Activated B cell treated with CpG ODN at 0.5 μM for 24 hours (primary cell): Measurements from ENCODE around the gene ZNF341. TPM values are rescaled to one million over a fixed set of nuclear protein-coding genes. Genes with fewer than 3 reads are reported as not detected.

Experiments used
- ATAC-seq: fragments of 200-7000 bp; cut with Tn5 transposase; one replicate; pipeline ENCODE4 v1.10.0; 2021; ENCODE audit warnings: low read depth, mild to moderate bottlenecking, moderate library complexity
- CTCF ChIA-PET: fragments of 350-600 bp; sonication (Branson Sonifier 250); formaldehyde crosslinking; loops from one replicate; lab custom pipeline; 2021; ENCODE audit warnings: antibody characterized with exemption; lab: Charles Lee
- POLR2A ChIA-PET: fragments of 350-600 bp; sonication (Branson Sonifier 250); formaldehyde crosslinking; loops from one replicate; lab custom pipeline; 2021; ENCODE audit warnings: antibody characterized with exemption; lab: Charles Lee
- DNase-seq: peaks from one replicate; pipeline ENCODE4 v3.0.0; 2022
- H3K27ac Mint-ChIP-seq: one replicate; pipeline ENCODE4 v1.8.0; 2020; ENCODE audit warnings: mixed read lengths
- H3K27me3 Mint-ChIP-seq: one replicate; pipeline ENCODE4 v1.8.0; 2021; ENCODE audit warnings: mixed read lengths
- H3K36me3 Mint-ChIP-seq: one replicate; pipeline ENCODE4 v1.8.0; 2021; ENCODE audit warnings: low read depth, mixed read lengths
- H3K4me1 Mint-ChIP-seq: one replicate; pipeline ENCODE4 v1.8.0; 2021; ENCODE audit warnings: mixed read lengths
- H3K4me3 Mint-ChIP-seq: one replicate; pipeline ENCODE4 v1.8.0; 2020; ENCODE audit warnings: mild to moderate bottlenecking, mixed read lengths
- H3K9me3 Mint-ChIP-seq: one replicate; pipeline ENCODE4 v1.8.0; 2020; ENCODE audit warnings: mixed read lengths
- intact Hi-C: fragments of 100-400 bp; cut with micrococcal nuclease; formaldehyde crosslinking; loops from one replicate; pipeline ENCODE4 v1.15.1; 2024
- total RNA-seq: library from RNA; stranded (reverse); gene quantifications from 2 replicates; pipeline ENCODE4 v1.2.3, GENCODE V29; 2022
- TF ChIP-seq, protein P1 (sequence below): fragments of 200-600 bp; IDR thresholded peaks from one replicate; pipeline ENCODE4 v1.8.0; 2022; ENCODE audit warnings: antibody characterized with exemption, mild to moderate bottlenecking

ZNF341 gene
- total RNA-seq, 1 donor from 2014 or later, result 10.1 TPM

GRCh38 chr20:33838035-33838864 lies 106.5 kb downstream of the ZNF341 start:
- CTCF ChIA-PET, result no interaction called here
- intact Hi-C loops, result no loop called here
- peak overlapping the region; percentile 32 for H3K4me3 Mint-ChIP-seq

DNA sequence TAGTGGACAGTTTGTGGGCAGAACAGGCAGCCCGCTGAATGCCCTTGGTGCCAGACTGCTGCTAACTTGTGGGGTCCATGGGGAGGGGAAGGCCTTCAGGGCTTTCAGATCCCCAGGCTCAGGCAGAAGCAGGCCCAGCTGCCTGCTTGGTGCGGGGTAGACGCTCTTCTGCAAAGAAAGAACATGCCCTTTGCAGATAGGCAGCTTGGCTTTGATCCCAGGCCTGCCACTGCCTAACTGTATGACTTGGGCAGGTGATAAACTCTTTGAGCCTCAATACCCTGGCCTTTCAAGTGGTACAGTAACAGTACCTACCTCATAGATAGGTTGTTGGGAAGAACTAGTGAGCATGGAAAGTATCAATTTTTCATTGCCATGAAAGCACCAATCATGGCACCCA lies 107.8 kb downstream of the ZNF341 start:
- Mint-ChIP-seq H3K4me1 (peaks cover 94% of the 10 kb centered on the region), H3K9me3 (no peaks in the 10 kb centered on the region), H3K4me3 (no peak overlapping the region), H3K36me3 (peaks cover 38% of the 10 kb centered on the region), H3K27me3 (no peaks in the 10 kb centered on the region), H3K27ac (no peak overlapping the region)
- ChIA-PET CTCF (interaction anchor here (1.0 kb wide), 1 partner anchor 22 kb away, joined by 5 read pairs; no protein-coding TSS in a partner anchor), POLR2A (interaction anchor here (0.6 to 0.7 kb wide), 2 partner anchors 107 to 1797 kb away, joined by 3 read pairs; no protein-coding TSS in a partner anchor)
- DNase-seq, result no peak
- intact Hi-C loops, result no loop called here
- TF ChIP-seq, protein P1, sequence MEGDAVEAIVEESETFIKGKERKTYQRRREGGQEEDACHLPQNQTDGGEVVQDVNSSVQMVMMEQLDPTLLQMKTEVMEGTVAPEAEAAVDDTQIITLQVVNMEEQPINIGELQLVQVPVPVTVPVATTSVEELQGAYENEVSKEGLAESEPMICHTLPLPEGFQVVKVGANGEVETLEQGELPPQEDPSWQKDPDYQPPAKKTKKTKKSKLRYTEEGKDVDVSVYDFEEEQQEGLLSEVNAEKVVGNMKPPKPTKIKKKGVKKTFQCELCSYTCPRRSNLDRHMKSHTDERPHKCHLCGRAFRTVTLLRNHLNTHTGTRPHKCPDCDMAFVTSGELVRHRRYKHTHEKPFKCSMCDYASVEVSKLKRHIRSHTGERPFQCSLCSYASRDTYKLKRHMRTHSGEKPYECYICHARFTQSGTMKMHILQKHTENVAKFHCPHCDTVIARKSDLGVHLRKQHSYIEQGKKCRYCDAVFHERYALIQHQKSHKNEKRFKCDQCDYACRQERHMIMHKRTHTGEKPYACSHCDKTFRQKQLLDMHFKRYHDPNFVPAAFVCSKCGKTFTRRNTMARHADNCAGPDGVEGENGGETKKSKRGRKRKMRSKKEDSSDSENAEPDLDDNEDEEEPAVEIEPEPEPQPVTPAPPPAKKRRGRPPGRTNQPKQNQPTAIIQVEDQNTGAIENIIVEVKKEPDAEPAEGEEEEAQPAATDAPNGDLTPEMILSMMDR, result no peak
- no peak for ATAC-seq

More at GRCh38 chr20:33838035-33838864, 106.5 kb downstream of the ZNF341 start:
- Mint-ChIP-seq H3K4me1 (peaks cover 87% of the 10 kb centered on the region), H3K36me3 (peaks cover 50% of the 10 kb centered on the region), H3K27me3 (no peaks in the 10 kb centered on the region), H3K27ac (peak overlapping the region; percentile 61), H3K9me3 (no peaks in the 10 kb centered on the region)
- TF ChIP-seq, protein P1, result no peak
- DNase-seq (no peak), ATAC-seq (no peak)
- POLR2A ChIA-PET, result no interaction called here

DNA sequence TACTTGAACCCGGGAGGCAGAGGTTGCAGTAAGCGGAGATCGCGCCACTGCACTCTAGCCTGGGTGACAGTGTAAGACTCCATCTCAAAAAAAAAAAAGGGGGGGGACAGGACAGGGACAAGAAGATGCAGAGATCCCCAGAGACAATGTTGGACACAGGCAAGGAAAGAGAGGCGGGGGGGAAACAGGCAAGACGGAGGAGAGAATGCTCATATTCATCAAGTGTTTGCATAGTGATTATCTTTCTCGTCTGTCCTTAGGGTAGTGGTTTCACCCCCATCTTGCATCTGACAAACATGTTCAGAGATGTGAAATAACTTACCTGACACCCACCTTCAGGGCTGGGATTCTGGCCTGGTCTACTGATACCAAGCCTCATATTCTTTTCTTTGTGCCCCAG lies 108.4 kb downstream of the ZNF341 start:
- ChIA-PET POLR2A (interaction anchor here (0.7 kb wide), 1 partner anchor 108 kb away, joined by 3 read pairs; no protein-coding TSS in a partner anchor), CTCF (no interaction called here)
- peak overlapping the region; percentile 3 for H3K4me3 Mint-ChIP-seq
- H3K4me1 Mint-ChIP-seq, result peaks cover 98% of the 10 kb centered on the region
- TF ChIP-seq, protein P1, result no peak
- H3K36me3 Mint-ChIP-seq, result peaks cover 34% of the 10 kb centered on the region
- no peak overlapping the region for H3K27ac Mint-ChIP-seq
- no peaks in the 10 kb centered on the region for H3K9me3 Mint-ChIP-seq
- DNase-seq (no peak), ATAC-seq (no peak)
- intact Hi-C loops, result no loop called here
- no peaks in the 10 kb centered on the region for H3K27me3 Mint-ChIP-seq

DNA sequence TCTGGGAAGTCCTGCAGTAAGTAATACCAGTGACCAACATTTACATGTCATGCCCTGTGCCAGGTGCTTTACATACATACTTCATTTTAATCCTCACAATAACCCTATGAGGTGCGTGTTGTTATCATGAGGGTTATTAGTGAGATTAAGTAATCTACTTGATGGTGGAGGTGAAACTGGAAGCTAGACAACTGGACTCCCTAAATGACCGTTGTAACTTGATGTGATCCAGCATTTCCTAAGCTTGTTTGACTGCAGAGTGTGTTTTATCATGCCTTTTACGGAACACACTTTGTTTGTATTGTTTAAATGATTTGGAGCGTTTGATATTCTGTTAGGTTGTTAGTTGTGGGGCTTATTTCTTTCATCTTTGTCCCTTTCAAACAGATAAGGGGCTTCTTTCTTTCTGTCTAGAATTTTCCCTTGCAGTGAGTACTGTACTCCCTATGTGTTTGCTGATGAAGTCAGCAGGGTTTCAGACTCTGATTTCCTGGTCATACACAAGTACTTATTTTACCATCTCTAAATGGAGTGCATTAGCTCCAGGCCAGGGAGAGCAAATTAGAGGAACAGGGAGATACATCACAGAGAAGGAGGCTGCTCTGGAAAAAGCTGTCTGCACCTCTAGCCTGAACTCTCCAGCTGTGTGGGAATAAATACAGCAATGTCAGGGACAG lies 109.1 kb downstream of the ZNF341 start:
- POLR2A ChIA-PET, result no interaction called here
- TF ChIP-seq, protein P1, result no peak
- ATAC-seq (no peak), DNase-seq (no peak)
- Mint-ChIP-seq H3K27me3 (no peaks in the 10 kb centered on the region), H3K9me3 (no peaks in the 10 kb centered on the region), H3K36me3 (peaks cover 30% of the 10 kb centered on the region), H3K4me3 (no peak overlapping the region), H3K4me1 (peaks cover 98% of the 10 kb centered on the region), H3K27ac (peak overlapping the region; percentile 14)
- CTCF ChIA-PET, result no interaction called here
- intact Hi-C loops, result no loop called here

DNA sequence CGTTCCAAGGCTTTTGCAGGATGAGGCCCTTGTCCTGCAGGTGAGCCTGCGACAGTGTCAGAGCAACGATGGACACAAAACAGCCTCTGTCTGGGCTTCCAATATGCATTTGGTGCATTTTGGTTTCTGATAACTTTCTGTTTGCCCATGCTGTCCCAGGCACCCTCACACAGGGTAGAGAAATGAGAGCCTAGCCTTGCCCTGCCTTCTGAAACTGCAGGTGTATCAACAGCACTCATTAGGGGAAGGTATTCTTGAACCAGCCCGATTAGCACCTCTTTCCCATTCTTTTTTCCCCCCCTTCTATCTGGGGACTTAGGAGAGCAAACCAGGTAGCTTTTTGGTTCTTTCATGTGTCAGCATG lies 109.6 kb downstream of the ZNF341 start:
- Mint-ChIP-seq H3K27ac (peak overlapping the region; percentile 21), H3K4me1 (peaks cover 98% of the 10 kb centered on the region), H3K9me3 (no peaks in the 10 kb centered on the region), H3K4me3 (no peak overlapping the region), H3K27me3 (no peaks in the 10 kb centered on the region), H3K36me3 (peaks cover 30% of the 10 kb centered on the region)
- TF ChIP-seq, protein P1, result no peak
- ChIA-PET CTCF (no interaction called here), POLR2A (no interaction called here)
- intact Hi-C loops, result no loop called here
- ATAC-seq (no peak), DNase-seq (no peak)
